Loucy (cell line): ENCODE measurements around the gene MAP4K3.

Experiments used
- H2AFZ ChIP-seq: fragments of 200-600 bp; sonication (generic); 2 replicates; pipeline ENCODE4 v1.6.0; 2016; ENCODE audit warnings: antibody characterized with exemption, mild to moderate bottlenecking, low read length, moderate library complexity
- H3F3A ChIP-seq: fragments of 200-600 bp; 2 replicates; pipeline ENCODE4 v1.6.0; 2016; ENCODE audit warnings: antibody characterized with exemption, low read depth, mild to moderate bottlenecking
- H3K27me3 ChIP-seq: fragments of 200-600 bp; sonication (generic); 2 replicates; pipeline ENCODE4 v1.6.1; 2014; ENCODE audit warnings: low read length, mild to moderate bottlenecking; ENCODE audit not compliant: insufficient read depth, poor library complexity, severe bottlenecking
- H3K36me3 ChIP-seq: fragments of 200-600 bp; sonication (generic); 2 replicates; pipeline ENCODE4 v1.6.1; 2016; ENCODE audit warnings: low read length; ENCODE audit not compliant: insufficient read depth
- H3K4me1 ChIP-seq: fragments of 200-600 bp; sonication (generic); 2 replicates; pipeline ENCODE4 v1.5.1; 2014; ENCODE audit warnings: low read length, mild to moderate bottlenecking; ENCODE audit not compliant: insufficient read depth, poor library complexity, severe bottlenecking
- H3K4me2 ChIP-seq: fragments of 200-600 bp; sonication (generic); 2 replicates; pipeline ENCODE4 v1.6.0; 2014; ENCODE audit warnings: antibody characterized with exemption, low read length, low read depth, mild to moderate bottlenecking; ENCODE audit not compliant: poor library complexity, severe bottlenecking
- H3K4me3 ChIP-seq: fragments of 200-600 bp; sonication (generic); 2 replicates; pipeline ENCODE4 v1.5.1; 2014; ENCODE audit warnings: low read length, mild to moderate bottlenecking, mixed read lengths; ENCODE audit not compliant: poor library complexity, severe bottlenecking
- H3K79me2 ChIP-seq: fragments of 200-600 bp; sonication (generic); 2 replicates; pipeline ENCODE4 v1.6.1; 2014; ENCODE audit warnings: low read length; ENCODE audit not compliant: insufficient read depth
- H3K9ac ChIP-seq: fragments of 200-600 bp; sonication (generic); 2 replicates; pipeline ENCODE4 v1.6.0; 2014; ENCODE audit warnings: mild to moderate bottlenecking, low read depth, low read length, moderate library complexity; ENCODE audit not compliant: poor library complexity, severe bottlenecking
- H3K9me2 ChIP-seq: fragments of 200-600 bp; sonication (generic); replicated peaks from 2 replicates; pipeline ENCODE4 v1.6.1; 2016; ENCODE audit warnings: low read depth, low read length, mixed read lengths
- H3K9me3 ChIP-seq: fragments of 200-600 bp; sonication (generic); 2 replicates; pipeline ENCODE4 v1.6.1; 2014; ENCODE audit warnings: mild to moderate bottlenecking, antibody characterized with exemption, low read length, low read depth; ENCODE audit not compliant: insufficient read depth
- H4K20me1 ChIP-seq: fragments of 200-600 bp; sonication (generic); 2 replicates; pipeline ENCODE4 v1.6.0; 2014; ENCODE audit warnings: antibody characterized with exemption, low read length, mild to moderate bottlenecking; ENCODE audit not compliant: insufficient read depth, poor library complexity, severe bottlenecking
- CTCF ChIP-seq: fragments of 200-600 bp; sonication (generic); conservative IDR thresholded peaks from 2 replicates; pipeline ENCODE4 v1.5.1; 2014; ENCODE audit warnings: mild to moderate bottlenecking, antibody characterized with exemption, low read length
- EZH2phosphoT487 ChIP-seq: fragments of 200-600 bp; IDR thresholded peaks from 2 replicates; pipeline ENCODE4 v1.6.1; 2018; ENCODE audit warnings: antibody characterized with exemption, mild to moderate bottlenecking, moderate library complexity, borderline replicate concordance

Gene MAP4K3

GRCh38 chr2:39436592-39437521, at the start of gene MAP4K3:
Gene MAP4K3, minus strand, starts transcription at chr2:39437285. Its CDS starts 298 bp downstream, at chr2:39436987.
- TF ChIP-seq CTCF, result no peak
- TF ChIP-seq EZH2phosphoT487, result no peak

GRCh38 chr2:39486071-39486470, 49.0 kb upstream of the MAP4K3 start:
- no peak for TF ChIP-seq EZH2phosphoT487
- TF ChIP-seq CTCF, result no peak
- Histone ChIP-seq H3K27me3 (no peaks in the 10 kb centered on the region), H3K9me3 (no peaks in the 10 kb centered on the region), H3K36me3 (no peaks in the 10 kb centered on the region), H3K4me2 (no peak overlapping the region), H3K4me3 (no peak overlapping the region), H3K4me1 (no peaks in the 10 kb centered on the region), H3K9ac (no peak overlapping the region), H2AFZ (no peak overlapping the region), H3K79me2 (no peaks in the 10 kb centered on the region), H3K9me2 (no peaks in the 10 kb centered on the region), H4K20me1 (no peaks in the 10 kb centered on the region), H3F3A (no peaks in the 10 kb centered on the region)

More at GRCh38 chr2:39436592-39437521, at the start of gene MAP4K3:
- Histone ChIP-seq H3K9me3 (no peaks in the 10 kb centered on the region), H3K79me2 (peaks cover 49% of the 10 kb centered on the region), H3K36me3 (no peaks in the 10 kb centered on the region), H3K4me2 (peak within 1 kb of the TSS; percentile 83), H3K27me3 (no peaks in the 10 kb centered on the region), H4K20me1 (peaks cover 30% of the 10 kb centered on the region), H2AFZ (peak within 1 kb of the TSS; percentile 90), H3F3A (no peaks in the 10 kb centered on the region), H3K9ac (peak within 1 kb of the TSS; percentile 87), H3K9me2 (no peaks in the 10 kb centered on the region), H3K4me1 (peaks cover 54% of the 10 kb centered on the region), H3K4me3 (peak within 1 kb of the TSS; percentile 98)

- H3F3A ChIP-seq, result no peaks in the 10 kb centered on the region
- H4K20me1 ChIP-seq, result no peaks in the 10 kb centered on the region
- no peaks in the 10 kb centered on the region for H3K9me3 ChIP-seq
- no peak overlapping the region for H2AFZ ChIP-seq
- no peaks in the 10 kb centered on the region for H3K79me2 ChIP-seq
- no peak overlapping the region for H3K4me2 ChIP-seq
- no peaks in the 10 kb centered on the region for H3K36me3 ChIP-seq
- H3K9me2 ChIP-seq, result no peaks in the 10 kb centered on the region
- H3K27me3 ChIP-seq, result no peaks in the 10 kb centered on the region
- no peak overlapping the region for H3K4me3 ChIP-seq
- H3K4me1 ChIP-seq, result no peaks in the 10 kb centered on the region
- no peak overlapping the region for H3K9ac ChIP-seq
- no peak for TF ChIP-seq EZH2phosphoT487
- TF ChIP-seq CTCF, result no peak
Measured at GRCh38 chr2:39484620-39485495, 47.8 kb upstream of the MAP4K3 start.
